Kidney (tissue), 14 donors: ENCODE measurements around the gene NDUFAF2. TPM values are rescaled to one million over a fixed set of nuclear protein-coding genes. Genes with fewer than 3 reads are reported as not detected.

Experiments
- DNase-seq, 5 donors: peaks; one replicate each; pipeline ENCODE4 v3.0.0-alpha.2; 2013 to 2020
- FAIRE-seq: peaks from 2 replicates; lab custom pipeline; 2012; peaks lifted over from hg19 to GRCh38; lab: Jason Lieb, UNC
- H3K27ac ChIP-seq, 2 donors: one replicate each; pipeline ENCODE4 v1.7.0; 2013; ENCODE audit warnings: low read depth in 2 of 2, low read length in 2 of 2, inconsistent platforms in 1 of 2
- H3K27me3 ChIP-seq: one replicate; pipeline ENCODE4 v1.7.1; 2013; ENCODE audit warnings: low read length, inconsistent platforms; ENCODE audit not compliant: control insufficient read depth, insufficient read depth
- H3K36me3 ChIP-seq, 3 donors: one replicate each; pipeline versions ENCODE4 v1.7.0 to v1.7.1; 2013; ENCODE audit warnings: low read length in 3 of 3, control low read depth in 1 of 3, inconsistent platforms in 1 of 3; ENCODE audit not compliant: insufficient read depth in 3 of 3, control insufficient read depth in 2 of 3
- H3K4me1 ChIP-seq, 3 donors: one replicate each; pipeline versions ENCODE4 v1.7.0 to v1.7.1; 2013; ENCODE audit warnings: low read length in 3 of 3, inconsistent platforms in 1 of 3, low read depth in 1 of 3; ENCODE audit not compliant: control insufficient read depth in 2 of 3, insufficient read depth in 2 of 3
- H3K4me3 ChIP-seq, 3 donors: one replicate each; pipeline versions ENCODE4 v1.7.0 to v1.8.1; 2013; ENCODE audit warnings: low read length in 3 of 3, control low read depth in 1 of 3, inconsistent platforms in 1 of 3
- H3K9ac ChIP-seq, 3 donors: one replicate each; pipeline versions ENCODE4 v1.7.0 to v1.7.1; 2013; ENCODE audit warnings: low read length in 3 of 3, control low read depth in 1 of 3, inconsistent platforms in 1 of 3
- H3K9me3 ChIP-seq, 3 donors: one replicate each; pipeline versions ENCODE4 v1.7.0 to v1.7.1; 2013; ENCODE audit warnings: low read length in 3 of 3, control low read depth in 1 of 3, inconsistent platforms in 1 of 3; ENCODE audit not compliant: control insufficient read depth in 2 of 3, insufficient read depth in 1 of 3
- intact Hi-C: fragments of 100-400 bp; cut with DNase I; formaldehyde crosslinking; loops from one replicate; pipeline ENCODE4 v1.11.1; 2022
- polyA plus RNA-seq: library from polyadenylated mRNA; stranded (reverse); fragments of 350-450 nt; fragmentation: Illumina TruSeq; extraction: RNeasy Lipid Tissue Mini Kit (QIAGEN cat#74804); gene quantifications from one replicate; pipeline ENCODE4 v1.2.3, GENCODE V29; 2014; ENCODE audit warnings: low read depth, low replicate concordance; ENCODE audit not compliant: insufficient read depth
- total RNA-seq: library from RNA; stranded (reverse); fragmentation: NEBNext Ultra II Directional; extraction: Animal tissue kit (Norgen Biotek cat#: 25700); gene quantifications from one replicate; pipeline ENCODE4 v1.2.1, GENCODE V29; 2021
- TF ChIP-seq, protein P1 (sequence below): IDR thresholded peaks from 3 replicates; pipeline ENCODE4 v1.5.1; 2012; ENCODE audit warnings: mild to moderate bottlenecking, moderate library complexity, borderline replicate concordance; ENCODE audit not compliant: insufficient read depth; ENCODE audit errors: extremely low read depth
- donor health status: control.
- donor health status: control.
- donor health status: control.
- donor health status: control.
- donor health status: control.
- donor health status: DM: yes; HTN: yes; CAD: no.
- donor health status: Normal renal cell carcinoma (clear cell type).

The NDUFAF2 gene
- total and polyA plus RNA-seq, 2 donors from 2014 or later, result 23.7 to 47.5 TPM

DNA sequence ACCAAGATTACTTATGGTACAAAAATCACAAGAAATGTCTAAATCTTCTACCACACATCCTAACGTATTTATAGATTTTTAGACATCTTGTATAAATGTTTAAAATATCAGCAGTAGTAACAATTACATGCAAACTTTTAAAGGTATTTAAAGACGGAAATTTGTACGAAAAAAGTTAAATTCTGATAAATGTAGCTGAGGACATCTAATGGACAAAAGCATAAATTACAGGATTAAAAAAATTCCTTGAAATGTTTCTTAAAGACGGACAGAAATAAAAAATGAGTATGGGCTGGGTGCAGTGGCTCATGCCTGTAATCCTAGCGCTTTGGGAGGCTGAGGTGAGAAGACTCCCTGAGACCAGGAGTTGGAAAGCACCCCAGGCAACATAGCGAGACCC, 16.0 kb upstream of the NDUFAF2 start:
- peaks cover 0 to 3% (median 0%) of the 10 kb centered on the region in 3 donors for H3K36me3 ChIP-seq
- TF ChIP-seq, protein P1, sequence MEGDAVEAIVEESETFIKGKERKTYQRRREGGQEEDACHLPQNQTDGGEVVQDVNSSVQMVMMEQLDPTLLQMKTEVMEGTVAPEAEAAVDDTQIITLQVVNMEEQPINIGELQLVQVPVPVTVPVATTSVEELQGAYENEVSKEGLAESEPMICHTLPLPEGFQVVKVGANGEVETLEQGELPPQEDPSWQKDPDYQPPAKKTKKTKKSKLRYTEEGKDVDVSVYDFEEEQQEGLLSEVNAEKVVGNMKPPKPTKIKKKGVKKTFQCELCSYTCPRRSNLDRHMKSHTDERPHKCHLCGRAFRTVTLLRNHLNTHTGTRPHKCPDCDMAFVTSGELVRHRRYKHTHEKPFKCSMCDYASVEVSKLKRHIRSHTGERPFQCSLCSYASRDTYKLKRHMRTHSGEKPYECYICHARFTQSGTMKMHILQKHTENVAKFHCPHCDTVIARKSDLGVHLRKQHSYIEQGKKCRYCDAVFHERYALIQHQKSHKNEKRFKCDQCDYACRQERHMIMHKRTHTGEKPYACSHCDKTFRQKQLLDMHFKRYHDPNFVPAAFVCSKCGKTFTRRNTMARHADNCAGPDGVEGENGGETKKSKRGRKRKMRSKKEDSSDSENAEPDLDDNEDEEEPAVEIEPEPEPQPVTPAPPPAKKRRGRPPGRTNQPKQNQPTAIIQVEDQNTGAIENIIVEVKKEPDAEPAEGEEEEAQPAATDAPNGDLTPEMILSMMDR, result no peak
- H3K27me3 ChIP-seq, result no peaks in the 10 kb centered on the region
- DNase-seq (peak in 1 of 5 donors; percentile 2), FAIRE-seq (no peak)
- intact Hi-C loops, result no loop called here
- H3K9ac ChIP-seq, result no peak overlapping the region
- no peaks in the 10 kb centered on the region for H3K9me3 ChIP-seq
- no peak overlapping the region for H3K27ac ChIP-seq
- H3K4me3 ChIP-seq, result no peak overlapping the region
- no peaks in the 10 kb centered on the region for H3K4me1 ChIP-seq

DNA sequence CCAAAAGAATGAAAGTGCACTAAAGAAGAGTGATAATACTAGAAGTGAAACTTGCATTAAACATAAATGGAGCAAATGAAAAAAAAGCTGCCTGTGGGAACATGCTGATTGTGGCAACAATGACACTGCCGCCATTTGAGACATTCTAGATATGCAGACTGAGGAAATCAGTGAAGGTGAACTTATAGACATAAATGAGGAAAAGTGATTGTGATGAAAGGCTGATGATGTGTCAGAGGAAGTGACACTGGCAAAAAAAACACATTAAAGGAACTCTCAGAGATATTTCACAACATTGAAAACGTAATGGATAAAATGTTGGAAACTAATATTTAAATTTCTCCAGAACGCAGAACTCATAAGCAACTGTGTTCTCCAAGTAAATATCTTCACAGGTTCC, 1.4 kb upstream of the NDUFAF2 start:
- Histone ChIP-seq H3K4me1 (peaks cover 0 to 7% (median 3%) of the 10 kb centered on the region in 3 donors), H3K27me3 (no peaks in the 10 kb centered on the region), H3K36me3 (no peaks in the 10 kb centered on the region), H3K9ac (no peak overlapping the region), H3K4me3 (peak overlapping the region in 1 of 3 donors; percentile 97), H3K9me3 (no peaks in the 10 kb centered on the region), H3K27ac (no peak overlapping the region)
- TF ChIP-seq, protein P1, result no peak
- FAIRE-seq (no peak), DNase-seq (no peak)
- intact Hi-C loops, result no loop called here

DNA sequence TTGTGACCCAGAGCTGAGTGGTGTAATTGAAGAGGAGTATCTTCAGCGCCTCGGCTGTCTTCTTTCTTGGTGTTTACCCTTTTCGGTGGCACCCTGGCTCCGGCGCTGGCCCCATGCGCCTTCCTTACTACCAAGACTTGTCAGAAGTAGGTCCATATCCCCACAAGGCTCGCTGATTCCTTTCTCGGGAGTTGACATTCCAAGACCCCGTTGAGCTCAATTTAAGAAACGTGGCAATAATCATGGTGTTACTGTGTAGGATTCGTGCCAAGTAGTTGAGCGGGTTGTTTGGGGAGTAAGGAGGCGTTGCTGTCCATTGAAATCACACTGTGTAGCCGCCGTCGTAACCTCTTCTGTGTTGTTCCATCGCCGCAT, 795 bp downstream of the NDUFAF2 start:
- no peaks in the 10 kb centered on the region for H3K9me3 ChIP-seq
- TF ChIP-seq, protein P1, result no peak
- DNase-seq (peak; percentile 51 to 80 (median 71)), FAIRE-seq (no peak)
- H3K4me3 ChIP-seq, result peak overlapping the region; percentile 94 to 97 (median 97)
- intact Hi-C loops, result no loop called here
- peak overlapping the region; percentile 54 to 94 (median 76) for H3K9ac ChIP-seq
- no peaks in the 10 kb centered on the region for H3K27me3 ChIP-seq
- H3K36me3 ChIP-seq, result no peaks in the 10 kb centered on the region
- H3K4me1 ChIP-seq, result peaks cover 0 to 7% (median 3%) of the 10 kb centered on the region in 3 donors
- peak overlapping the region; percentile 8 to 75 for H3K27ac ChIP-seq

DNA sequence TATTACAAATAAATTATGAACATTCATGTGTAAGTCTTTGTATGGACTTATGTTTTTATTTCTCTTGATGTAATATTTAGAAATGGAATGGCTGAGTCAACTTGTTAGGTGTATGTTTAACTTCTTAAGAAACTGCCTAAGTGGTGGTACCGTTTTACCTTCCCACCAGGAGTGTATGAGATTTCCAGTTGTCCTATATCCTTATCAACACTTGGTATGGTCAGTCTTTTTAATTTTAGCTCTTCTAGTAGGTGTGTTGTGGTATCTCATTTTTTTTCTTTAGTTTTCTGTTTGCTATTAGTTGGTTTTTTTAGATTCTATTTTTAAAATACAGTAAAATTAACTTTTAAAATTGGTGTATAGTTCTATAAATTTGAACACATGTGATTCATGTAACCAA, 3.7 kb downstream of the NDUFAF2 start:
- no peaks in the 10 kb centered on the region for H3K36me3 ChIP-seq
- no peaks in the 10 kb centered on the region for H3K9me3 ChIP-seq
- no peak overlapping the region for H3K4me3 ChIP-seq
- intact Hi-C loops, result no loop called here
- peaks cover 0 to 7% (median 3%) of the 10 kb centered on the region in 3 donors for H3K4me1 ChIP-seq
- TF ChIP-seq, protein P1, result no peak
- H3K27ac ChIP-seq, result no peak overlapping the region
- FAIRE-seq, result no peak
- DNase-seq, result no peak
- H3K27me3 ChIP-seq, result no peaks in the 10 kb centered on the region
- H3K9ac ChIP-seq, result no peak overlapping the region
